ENCODE results near the gene MERTK.

Gene MERTK

GRCh38 chr2:112048236-112048592, 149.8 kb downstream of the MERTK start:
- no peak for TF ChIP-seq CTCF (IDR thresholded peaks at IDR 0.05; ENCODE audit: low read depth, low read length)
- no peak overlapping the region for H3K4me3 ChIP-seq (replicated peaks in 1 of 2; ENCODE audit: low read depth in 2 of 2, low read length in 2 of 2)
- DNase-seq (ENCODE audit: low read depth in 2 of 2): no peak

- peak; percentile 79 for TF ChIP-seq CTCF (IDR thresholded peaks at IDR 0.05; ENCODE audit: low read depth, low read length)
- no peak overlapping the region for H3K4me3 ChIP-seq (replicated peaks in 1 of 2; ENCODE audit: low read depth in 2 of 2, low read length in 2 of 2)
- peak; percentile 79 to 83 for DNase-seq (ENCODE audit: low read depth in 2 of 2)
Measured at GRCh38 chr2:112048887-112049286, 150.5 kb downstream of the MERTK start.

GRCh38 chr2:112050316-112050715, 151.9 kb downstream of the MERTK start:
- H3K4me3 ChIP-seq (replicated peaks in 1 of 2; ENCODE audit: low read depth in 2 of 2, low read length in 2 of 2): no peak overlapping the region
- no peak for DNase-seq (ENCODE audit: low read depth in 2 of 2)
- TF ChIP-seq CTCF (IDR thresholded peaks at IDR 0.05; ENCODE audit: low read depth, low read length): no peak

- TF ChIP-seq CTCF (IDR thresholded peaks at IDR 0.05; ENCODE audit: low read depth, low read length): no peak
- peak overlapping the region; percentile 68 to 84 for H3K4me3 ChIP-seq (replicated peaks in 1 of 2; ENCODE audit: low read depth in 2 of 2, low read length in 2 of 2)
- DNase-seq (ENCODE audit: low read depth in 2 of 2): peak; percentile 96 to 98
Measured at GRCh38 chr2:112053917-112054846, 155.8 kb downstream of the MERTK start.

- peak; percentile 98 to 100 for DNase-seq (ENCODE audit: low read depth in 2 of 2)
- no peak for TF ChIP-seq CTCF (IDR thresholded peaks at IDR 0.05; ENCODE audit: low read depth, low read length)
- H3K4me3 ChIP-seq (replicated peaks in 1 of 2; ENCODE audit: low read depth in 2 of 2, low read length in 2 of 2): peak within 1 kb of the TSS; percentile 92
Measured at GRCh38 chr2:112054847-112055729, 156.7 kb downstream of the MERTK start, which contains the start of gene TMEM87B. Gene TMEM87B (plus strand): TSS chr2:112055269. CDS start chr2:112055592, 323 bp downstream.

- DNase-seq (ENCODE audit: low read depth in 2 of 2): peak; percentile 88 to 97
- no peak for TF ChIP-seq CTCF (IDR thresholded peaks at IDR 0.05; ENCODE audit: low read depth, low read length)
Measured at GRCh38 chr2:112055730-112056625, 157.6 kb downstream of the MERTK start.

More at GRCh38 chr2:112055730-112056625, 157.6 kb downstream of the MERTK start:
- peak overlapping the region; percentile 92 for H3K4me3 ChIP-seq (replicated peaks in 1 of 2; ENCODE audit: low read depth in 2 of 2, low read length in 2 of 2)
